SK-N-SH (cell line): ENCODE measurements around the gene WDR82. TPM values are rescaled to one million over a fixed set of nuclear protein-coding genes. Genes with fewer than 3 reads are reported as not detected.

Experiments used
- CTCF ChIA-PET: fragments of 300-600, 350-600 bp; formaldehyde crosslinking; extraction: SDS; loops from one replicate; lab custom pipeline; 2021; lab: Yijun Ruan, JAX
- POLR2A ChIA-PET: fragments of 350-600 bp; sonication (Branson Sonifier 250); formaldehyde crosslinking; extraction: SDS; loops from one replicate; lab custom pipeline; 2020; ENCODE audit warnings: antibody characterized with exemption, inconsistent platforms; lab: Yijun Ruan, JAX
- DNase-seq: peaks from one replicate; pipeline ENCODE4 v3.0.0; 2012
- H2AFZ ChIP-seq: fragments of 200-600 bp; sonication (generic); 2 replicates; pipeline ENCODE4 v1.8.1; 2016; ENCODE audit warnings: antibody characterized with exemption, mild to moderate bottlenecking, low read depth
- H3F3A ChIP-seq: fragments of 200-600 bp; sonication (generic); replicated peaks from 2 replicates; pipeline ENCODE3; 2016; ENCODE audit warnings: antibody characterized with exemption, mild to moderate bottlenecking; ENCODE audit not compliant: insufficient read depth
- H3K27ac ChIP-seq, 2 experiments: fragments of 200-500 bp in 1 of 2; fragments of 200-600 bp in 1 of 2; sonication (Bioruptor generic) in 1 of 2; sonication (generic), shearing (Covaris generic) in 1 of 2; 2 replicates each; pipeline versions ENCODE4 v1.5.1 to v1.6.1; 2014 to 2016; ENCODE audit warnings: low read depth in 2 of 2, inconsistent platforms in 1 of 2, low read length in 1 of 2, mild to moderate bottlenecking in 1 of 2, mixed read lengths in 1 of 2
- H3K27me3 ChIP-seq: fragments of 200-600 bp; sonication (generic), shearing (Covaris generic); 2 replicates; pipeline ENCODE4 v1.6.1; 2016; ENCODE audit warnings: mixed run types; ENCODE audit not compliant: insufficient read depth
- H3K36me3 ChIP-seq, 2 experiments: fragments of 200-500 bp in 1 of 2; fragments of 200-600 bp in 1 of 2; sonication (Bioruptor generic) in 1 of 2; sonication (generic) in 1 of 2; replicated peaks in 1 of 2; 2 replicates each; pipeline versions ENCODE3 to v1.5.1; 2014 to 2016; ENCODE audit warnings: low read length in 1 of 2, mild to moderate bottlenecking in 1 of 2; ENCODE audit not compliant: insufficient read depth in 2 of 2, control insufficient read depth in 1 of 2
- H3K4me1 ChIP-seq, 2 experiments: fragments of 200-500 bp in 1 of 2; fragments of 200-600 bp in 1 of 2; sonication (Bioruptor generic) in 1 of 2; sonication (generic), shearing (Covaris generic) in 1 of 2; 2 replicates each; pipeline versions ENCODE4 v1.5.1 to v1.6.1; 2014 to 2016; ENCODE audit warnings: low read depth in 1 of 2, low read length in 1 of 2, mixed run types in 1 of 2; ENCODE audit not compliant: insufficient read depth in 2 of 2, control insufficient read depth in 1 of 2
- H3K4me2 ChIP-seq: fragments of 200-600 bp; sonication (generic), shearing (Covaris generic); 2 replicates; pipeline ENCODE4 v1.6.1; 2017; ENCODE audit warnings: mixed run types
- H3K4me3 ChIP-seq, 2 experiments: fragments of 200-500 bp in 1 of 2; fragments of 200-600 bp in 1 of 2; sonication (Bioruptor generic) in 1 of 2; sonication (generic), shearing (Covaris generic) in 1 of 2; 2 replicates each; pipeline versions ENCODE4 v1.5.1 to v1.8.1; 2014 to 2016; ENCODE audit warnings: low read depth in 2 of 2, inconsistent platforms in 1 of 2, low read length in 1 of 2, mild to moderate bottlenecking in 1 of 2, mixed read lengths in 1 of 2, moderate library complexity in 1 of 2
- H3K79me2 ChIP-seq: fragments of 200-600 bp; sonication (generic); 2 replicates; pipeline ENCODE4 v1.8.1; 2017; ENCODE audit warnings: mild to moderate bottlenecking; ENCODE audit not compliant: insufficient read depth
- H3K9ac ChIP-seq: fragments of 200-600 bp; sonication (generic); 2 replicates; pipeline ENCODE4 v1.6.1; 2017; ENCODE audit warnings: mixed run types
- H3K9me2 ChIP-seq: fragments of 200-600 bp; sonication (generic); 2 replicates; pipeline ENCODE4 v1.6.1; 2017; ENCODE audit warnings: mixed run types
- H3K9me3 ChIP-seq: fragments of 200-600 bp; sonication (generic); 2 replicates; pipeline ENCODE4 v1.6.1; 2017; ENCODE audit warnings: mixed run types, mild to moderate bottlenecking, moderate library complexity
- H4K20me1 ChIP-seq: fragments of 200-600 bp; sonication (generic); 2 replicates; pipeline ENCODE4 v1.6.1; 2017; ENCODE audit warnings: mild to moderate bottlenecking, mixed run types; ENCODE audit not compliant: insufficient read depth
- CHD2 ChIP-seq: fragments of 150-350 bp; IDR thresholded peaks from 2 replicates; pipeline ENCODE4 v1.6.1; 2018; ENCODE audit warnings: low read length; ENCODE audit not compliant: partially characterized antibody
- EP300 ChIP-seq, 2 experiments: IDR thresholded peaks; 2 replicates each; pipeline versions ENCODE4 v1.4.0 to v1.6.1; 2012; ENCODE audit warnings: borderline replicate concordance in 1 of 2, low read depth in 1 of 2, low read length in 1 of 2
- FOSL2 ChIP-seq: IDR thresholded peaks from 2 replicates; pipeline ENCODE4 v1.4.0; 2012; ENCODE audit warnings: low read depth, mild to moderate bottlenecking, moderate library complexity, borderline replicate concordance
- FOXM1 ChIP-seq: IDR thresholded peaks from 2 replicates; pipeline ENCODE4 v1.4.0; 2012; ENCODE audit warnings: low read depth, mild to moderate bottlenecking
- GATA2 ChIP-seq: sonication (generic); formaldehyde crosslinking; IDR thresholded peaks from 2 replicates; pipeline ENCODE4 v1.5.0; 2020; ENCODE audit warnings: mild to moderate bottlenecking, missing genetic modification reagents
- IRF3 ChIP-seq: fragments of 150-350 bp; IDR thresholded peaks from 2 replicates; pipeline ENCODE4 v1.6.1; 2016; ENCODE audit warnings: mild to moderate bottlenecking, low read depth, low read length
- JUND ChIP-seq: IDR thresholded peaks from 2 replicates; pipeline ENCODE4 v1.4.0; 2012
- MEF2A ChIP-seq: IDR thresholded peaks from 2 replicates; pipeline ENCODE4 v1.4.0; 2012; ENCODE audit warnings: low read depth, borderline replicate concordance
- PBX3 ChIP-seq: IDR thresholded peaks from 2 replicates; pipeline ENCODE4; 2012
- RAD21 ChIP-seq: IDR thresholded peaks from 2 replicates; pipeline ENCODE4 v1.6.1; 2012; ENCODE audit warnings: mild to moderate bottlenecking, low read length
- RFX5 ChIP-seq: IDR thresholded peaks from 2 replicates; pipeline ENCODE4 v1.6.1; 2012; ENCODE audit warnings: mild to moderate bottlenecking, improper control_type of control experiment, low read length
- TAF1 ChIP-seq: IDR thresholded peaks from 2 replicates; pipeline ENCODE4 v1.6.1; 2012; ENCODE audit warnings: low read depth, mild to moderate bottlenecking, low read length, moderate library complexity, borderline replicate concordance
- TEAD4 ChIP-seq: IDR thresholded peaks from 2 replicates; pipeline ENCODE4 v1.4.0; 2012; ENCODE audit warnings: mild to moderate bottlenecking, borderline replicate concordance; ENCODE audit not compliant: insufficient read depth
- YY1 ChIP-seq: IDR thresholded peaks from 2 replicates; pipeline ENCODE4 v1.4.0; 2012; ENCODE audit warnings: low read depth, mild to moderate bottlenecking
- WGBS: methylation state at CpG from one replicate; pipeline ENCODE4 v1.1.6; 2017; ENCODE audit warnings: low lambda C conversion rate; 5-methylcytosine and 5-hydroxymethylcytosine counted together
- polyA plus RNA-seq, 3 experiments: library from polyadenylated mRNA; depleted of rRNA; stranded (reverse); fragments of >200 nt; gene quantifications; 2 replicates each; pipeline ENCODE4 v1.2.3, GENCODE V29; 2012
- TF ChIP-seq, protein P1 (sequence below): IDR thresholded peaks from 2 replicates; pipeline ENCODE4 v1.4.0; 2012; ENCODE audit warnings: low read depth
- TF ChIP-seq, protein P2 (sequence below): IDR thresholded peaks from 2 replicates; pipeline ENCODE4 v1.4.0; 2012; ENCODE audit warnings: low read depth, borderline replicate concordance

The WDR82 gene
- polyA plus RNA-seq, 1 of the 3 experiments (the other 2 are of a cell fraction), result 41.2 TPM

DNA sequence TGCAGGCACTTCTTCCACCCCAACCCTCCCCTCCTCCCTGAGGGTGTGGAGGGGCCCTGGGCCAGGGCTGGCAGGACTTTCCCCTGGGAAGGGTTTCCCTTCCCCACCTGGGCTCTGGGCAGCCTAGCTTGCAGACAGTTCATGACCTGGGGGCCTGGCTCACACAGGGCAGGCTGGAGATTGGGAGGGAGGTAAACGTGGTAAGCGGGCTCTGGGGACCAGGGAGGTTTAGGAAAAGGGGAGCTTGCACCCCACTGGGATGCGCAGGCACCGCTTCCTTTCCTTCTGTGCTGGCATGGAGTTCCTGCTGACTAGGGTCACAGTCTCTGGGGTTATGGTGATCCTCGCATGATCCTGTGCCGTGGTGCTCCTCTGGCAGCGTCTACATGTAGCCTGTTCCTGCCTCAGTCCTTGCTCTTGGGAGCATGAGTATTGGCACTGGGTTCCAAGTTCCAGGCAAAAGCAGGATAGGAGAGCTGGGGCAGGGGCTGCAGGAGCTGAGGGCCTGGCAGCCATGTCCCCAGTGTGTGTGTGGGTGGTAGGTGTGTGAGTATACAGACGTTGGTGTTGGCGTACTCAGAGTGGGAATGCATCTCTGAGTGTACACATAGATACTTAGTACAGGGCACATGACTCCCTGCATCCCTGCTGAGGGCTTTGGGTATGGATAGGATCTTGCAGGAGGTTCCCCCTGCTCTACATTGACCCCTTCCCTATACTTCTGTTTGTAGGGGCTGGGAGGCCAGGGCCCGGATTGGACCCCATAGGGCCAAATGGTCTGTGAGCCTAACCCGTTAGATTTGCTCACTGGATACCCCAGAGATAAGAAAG is 16.1 kb upstream of the WDR82 start:
- CTCF ChIA-PET, result interaction anchor here (1.1 to 16.0 kb wide), 2 partner anchors 20 to 48 kb away, joined by 3 to 504 read pairs; no protein-coding TSS in a partner anchor
- TF ChIP-seq RAD21 (no peak), MEF2A (no peak), IRF3 (no peak), RFX5 (no peak), FOSL2 (no peak), TEAD4 (no peak), TAF1 (no peak), GATA2 (CRISPR knock-in tag) (no peak), JUND (no peak)
- TF ChIP-seq, protein P1, sequence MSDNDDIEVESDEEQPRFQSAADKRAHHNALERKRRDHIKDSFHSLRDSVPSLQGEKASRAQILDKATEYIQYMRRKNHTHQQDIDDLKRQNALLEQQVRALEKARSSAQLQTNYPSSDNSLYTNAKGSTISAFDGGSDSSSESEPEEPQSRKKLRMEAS, result no peak
- TF ChIP-seq, all 33 proteins: peak for 0
- no peaks in the 10 kb centered on the region for H3K27me3 ChIP-seq
- no peaks in the 10 kb centered on the region for H3K9me2 ChIP-seq
- POLR2A ChIA-PET, result no interaction called here
- H3K79me2 ChIP-seq, result no peaks in the 10 kb centered on the region
- peaks cover 3% of the 10 kb centered on the region for H3F3A ChIP-seq
- H3K9me3 ChIP-seq, result no peaks in the 10 kb centered on the region
- peaks cover 0 to 16% of the 10 kb centered on the region in 2 experiments for H3K36me3 ChIP-seq
- H3K4me3 ChIP-seq, result no peak overlapping the region
- peaks cover 3 to 52% of the 10 kb centered on the region in 2 experiments; a peak in 2 of 4 replicates for H3K4me1 ChIP-seq
- 100% methylated on average over 4 of the region's 11 CpGs for WGBS
- H2AFZ ChIP-seq, result no peak overlapping the region
- no peak overlapping the region for H3K4me2 ChIP-seq
- H4K20me1 ChIP-seq, result no peaks in the 10 kb centered on the region
- DNase-seq, result no peak
- no peak overlapping the region for H3K9ac ChIP-seq
- H3K27ac ChIP-seq, result no peak overlapping the region; a peak in 1 of 4 replicates

GRCh38 chr3:52293491-52294319 is 15.3 kb upstream of the WDR82 start:
- H2AFZ ChIP-seq, result no peak overlapping the region
- 87% methylated on average over 10 of the region's 17 CpGs for WGBS
- no peak overlapping the region for H3K4me3 ChIP-seq
- peak; percentile 4 for DNase-seq
- H3K79me2 ChIP-seq, result peaks cover 7% of the 10 kb centered on the region; the same call in 1 of the 2 replicates
- no peak overlapping the region for H3K4me2 ChIP-seq
- H4K20me1 ChIP-seq, result no peaks in the 10 kb centered on the region
- CTCF ChIA-PET, result interaction anchor here (1.1 to 16.0 kb wide), 2 partner anchors 21 to 49 kb away, joined by 3 to 504 read pairs; no protein-coding TSS in a partner anchor
- H3K36me3 ChIP-seq, result peaks cover 0 to 16% of the 10 kb centered on the region in 2 experiments
- H3K27ac ChIP-seq, result no peak overlapping the region; a peak in 1 of 4 replicates
- peaks cover 10% of the 10 kb centered on the region for H3F3A ChIP-seq
- H3K9me3 ChIP-seq, result no peaks in the 10 kb centered on the region
- no peaks in the 10 kb centered on the region for H3K9me2 ChIP-seq
- no peak overlapping the region for H3K9ac ChIP-seq
- H3K27me3 ChIP-seq, result no peaks in the 10 kb centered on the region
- POLR2A ChIA-PET, result no interaction called here
- TF ChIP-seq PBX3 (no peak), CHD2 (no peak), RFX5 (no peak), TEAD4 (no peak), EP300 (IDR thresholded peaks at IDR 0.05; ENCODE audit: borderline replicate concordance in 1 of 2, low read depth in 1 of 2, low read length in 1 of 2) (no peak), YY1 (no peak), FOXM1 (no peak)
- TF ChIP-seq, protein P1, result no peak
- TF ChIP-seq, protein P2, sequence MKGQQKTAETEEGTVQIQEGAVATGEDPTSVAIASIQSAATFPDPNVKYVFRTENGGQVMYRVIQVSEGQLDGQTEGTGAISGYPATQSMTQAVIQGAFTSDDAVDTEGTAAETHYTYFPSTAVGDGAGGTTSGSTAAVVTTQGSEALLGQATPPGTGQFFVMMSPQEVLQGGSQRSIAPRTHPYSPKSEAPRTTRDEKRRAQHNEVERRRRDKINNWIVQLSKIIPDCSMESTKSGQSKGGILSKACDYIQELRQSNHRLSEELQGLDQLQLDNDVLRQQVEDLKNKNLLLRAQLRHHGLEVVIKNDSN, result no peak
- peaks cover 0 to 49% of the 10 kb centered on the region in 2 experiments; a peak in 2 of 4 replicates for H3K4me1 ChIP-seq
